Measurements from ENCODE around the gene NEDD4. TPM values are rescaled to one million over a fixed set of nuclear protein-coding genes. Genes with fewer than 3 reads are reported as not detected.

Gene NEDD4
- total and polyA plus RNA-seq, 2 of the 4 experiments (the other 2 are of a cell fraction) = 27.4 to 80.7 TPM

DNA sequence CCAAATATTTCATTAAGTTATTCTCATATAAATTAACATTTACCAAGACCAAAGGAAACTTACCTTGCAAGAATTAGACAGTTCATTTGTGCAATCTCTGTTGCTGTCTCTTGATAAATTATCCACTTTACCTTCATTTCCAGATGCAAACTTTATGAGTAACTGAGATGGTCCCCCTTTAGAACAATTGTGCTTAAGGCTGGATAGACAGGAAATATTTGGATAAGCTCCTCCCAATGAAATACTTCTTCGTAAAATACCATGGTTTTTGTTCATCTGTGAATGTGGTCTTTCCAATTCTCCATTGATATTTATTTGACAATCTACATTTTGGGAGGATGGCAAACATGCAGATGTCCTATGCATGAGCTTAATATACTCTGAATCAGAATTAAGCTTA lies 78.2 kb downstream of the NEDD4 start:
- Histone ChIP-seq H2BK15ac (ENCODE audit: low read depth, low read length) (peak overlapping the region; percentile 31; the same call in 1 of the 3 replicates), H3K27me3 (ENCODE audit: control insufficient read depth, insufficient read depth, low read length) (no peaks in the 10 kb centered on the region), H3K4me3 (ENCODE audit: insufficient read depth, low read depth, low read length) (peak overlapping the region; percentile 45), H3K56ac (ENCODE audit: extremely low read depth, insufficient read depth, low read length) (peak overlapping the region; percentile 14; the same call in 1 of the 2 replicates), H4K8ac (ENCODE audit: low read depth in 2 of 2, low read length in 2 of 2) (peak overlapping the region in 1 of 2 experiments; percentile 53), H2AK5ac (ENCODE audit: low read depth, low read length) (no peak overlapping the region), H3K4me2 (ENCODE audit: low read depth, low read length) (peak overlapping the region; percentile 97), H3K9ac (ENCODE audit: low read depth, low read length) (peak overlapping the region; percentile 70; the same call in 1 of the 2 replicates), H3K36me3 (ENCODE audit: control insufficient read depth, insufficient read depth, low read length) (no peaks in the 10 kb centered on the region), H4K20me1 (ENCODE audit: insufficient read depth, low read length) (no peaks in the 10 kb centered on the region), H2AFZ (replicated peaks; ENCODE audit: low read length, poor library complexity) (no peak overlapping the region), H3K9me1 (ENCODE audit: insufficient read depth, low read length) (peaks cover 3% of the 10 kb centered on the region), H3K18ac (ENCODE audit: low read depth, low read length) (peak overlapping the region; percentile 76; the same call in 1 of the 2 replicates), H2BK5ac (ENCODE audit: low read depth, low read length, poor library complexity, severe bottlenecking) (peak overlapping the region; percentile 80), H3K9me3 (ENCODE audit: control insufficient read depth, insufficient read depth, low read length) (no peaks in the 10 kb centered on the region), H3K14ac (replicated peaks; ENCODE audit: low read depth, low read length) (peak overlapping the region; percentile 78; the same call in 1 of the 2 replicates), H3K23ac (ENCODE audit: low read depth, low read length) (peak overlapping the region; percentile 84; the same call in 1 of the 2 replicates), H4K5ac (ENCODE audit: low read depth, low read length) (peak overlapping the region; percentile 47; the same call in 1 of the 2 replicates), H4K91ac (ENCODE audit: insufficient read depth, low read depth, low read length) (peak overlapping the region; percentile 50; the same call in 1 of the 2 replicates), H2AK9ac (replicated peaks; ENCODE audit: low read depth, low read length, poor library complexity) (no peak overlapping the region), H2BK120ac (ENCODE audit: low read depth, low read length) (peak overlapping the region; percentile 77), H3K4ac (ENCODE audit: low read depth, low read length) (peak overlapping the region; percentile 70), H3K79me1 (ENCODE audit: low read depth in 1 of 2, low read length in 2 of 2) (peaks cover 19 to 29% of the 10 kb centered on the region in 2 experiments), H3K4me1 (ENCODE audit: control insufficient read depth, insufficient read depth, low read length) (peaks cover 5% of the 10 kb centered on the region; the same call in 1 of the 2 replicates), H2BK20ac (ENCODE audit: low read depth, low read length) (peak overlapping the region; percentile 69), H3K27ac (ENCODE audit: insufficient read depth, low read length) (peak overlapping the region; percentile 59; the same call in 1 of the 2 replicates)
- intact Hi-C loops (cut with micrococcal nuclease) (loop anchor here (5.0 to 10.0 kb wide), 4 partner anchors 58 to 510 kb away; partner anchors contain the start of gene PRTG), dilution Hi-C loops (cut with HindIII; ENCODE audit: low sequenced_read_pairs, unreplicated experiment) (no loop called here), in situ Hi-C loops (cut with MboI; ENCODE audit: low sequenced_read_pairs) (loop anchor here (10.0 kb wide), 1 partner anchor 270 kb away; no protein-coding TSS in a partner anchor)
- no TSS peak for BruUV-seq (replicated peaks)
- POLR2A ChIA-PET (ENCODE audit: unreplicated experiment) = interaction anchor here (0.6 kb wide), 1 partner anchor 48 kb away, joined by 3 read pairs; no protein-coding TSS in a partner anchor
- ATAC-seq (ENCODE audit: low read depth) (no peak), DNase-seq (no peak)
- CTCF ChIA-PET = interaction anchor here (0.5 to 1.3 kb wide), 4 partner anchors 18 to 266 kb away, joined by 3 to 4 read pairs (median 4); no protein-coding TSS in a partner anchor
- no CpG with 5 or more reads among the region's 1 CpG for WGBS, 2 experiments (ENCODE audit: extremely low coverage in 2 of 2, insufficient read length in 1 of 2)
- TF ChIP-seq MXI1 (IDR thresholded peaks at IDR 0.05; ENCODE audit: borderline replicate concordance, low read depth, low read length) = no peak
- TF ChIP-seq CHD1 (IDR thresholded peaks at IDR 0.05; ENCODE audit: low read depth, low read length) = no peak
- no peak for TF ChIP-seq RAD21 (IDR thresholded peaks at IDR 0.05; ENCODE audit: low read length)
- TF ChIP-seq MAZ (IDR thresholded peaks at IDR 0.05; ENCODE audit: borderline replicate concordance, low read depth, low read length) = no peak
- no peak for TF ChIP-seq CTCF (conservative IDR thresholded peaks at IDR 0.05; ENCODE audit: low read depth, low read length)
- TF ChIP-seq, protein P1, sequence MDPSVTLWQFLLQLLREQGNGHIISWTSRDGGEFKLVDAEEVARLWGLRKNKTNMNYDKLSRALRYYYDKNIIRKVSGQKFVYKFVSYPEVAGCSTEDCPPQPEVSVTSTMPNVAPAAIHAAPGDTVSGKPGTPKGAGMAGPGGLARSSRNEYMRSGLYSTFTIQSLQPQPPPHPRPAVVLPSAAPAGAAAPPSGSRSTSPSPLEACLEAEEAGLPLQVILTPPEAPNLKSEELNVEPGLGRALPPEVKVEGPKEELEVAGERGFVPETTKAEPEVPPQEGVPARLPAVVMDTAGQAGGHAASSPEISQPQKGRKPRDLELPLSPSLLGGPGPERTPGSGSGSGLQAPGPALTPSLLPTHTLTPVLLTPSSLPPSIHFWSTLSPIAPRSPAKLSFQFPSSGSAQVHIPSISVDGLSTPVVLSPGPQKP (IDR thresholded peaks at IDR 0.05; ENCODE audit: borderline replicate concordance, low read depth, low read length) = no peak
- TF ChIP-seq NFE2L2 (IDR thresholded peaks at IDR 0.05; ENCODE audit: low read depth, low read length) = no peak
- TF ChIP-seq MAFK (IDR thresholded peaks at IDR 0.05; ENCODE audit: low read depth, low read length) = no peak
- no peak for TF ChIP-seq FOS (IDR thresholded peaks at IDR 0.05; ENCODE audit: low read depth, low read length)
- TF ChIP-seq, protein P2, sequence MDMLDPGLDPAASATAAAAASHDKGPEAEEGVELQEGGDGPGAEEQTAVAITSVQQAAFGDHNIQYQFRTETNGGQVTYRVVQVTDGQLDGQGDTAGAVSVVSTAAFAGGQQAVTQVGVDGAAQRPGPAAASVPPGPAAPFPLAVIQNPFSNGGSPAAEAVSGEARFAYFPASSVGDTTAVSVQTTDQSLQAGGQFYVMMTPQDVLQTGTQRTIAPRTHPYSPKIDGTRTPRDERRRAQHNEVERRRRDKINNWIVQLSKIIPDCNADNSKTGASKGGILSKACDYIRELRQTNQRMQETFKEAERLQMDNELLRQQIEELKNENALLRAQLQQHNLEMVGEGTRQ (IDR thresholded peaks at IDR 0.05; ENCODE audit: low read depth, low read length) = no peak
- TF ChIP-seq POLR2A (IDR thresholded peaks at IDR 0.05; ENCODE audit: low read depth, low read length) = no peak
- no peak for TF ChIP-seq BHLHE40 (IDR thresholded peaks at IDR 0.05; ENCODE audit: low read depth, low read length)
- TF ChIP-seq RFX5 (IDR thresholded peaks at IDR 0.05; ENCODE audit: low read depth, low read length) = no peak
- TF ChIP-seq CEBPB (IDR thresholded peaks at IDR 0.05; ENCODE audit: low read depth, low read length) = no peak
- no peak for TF ChIP-seq SMC3 (IDR thresholded peaks at IDR 0.05; ENCODE audit: low read depth, low read length)

Measured in IMR-90 (cell line).